ENCODE measurements around the gene PDGFC. TPM values are rescaled to one million over a fixed set of nuclear protein-coding genes. Genes with fewer than 3 reads are reported as not detected.

Gene PDGFC
- total RNA-seq, 1 experiment from 2014 or later: 5.3 TPM

GRCh38 chr4:156972379-156973015 lies 898 bp upstream of the PDGFC start:
- TF ChIP-seq CREM (CRISPR knock-in tag; IDR thresholded peaks at IDR 0.05) (no peak), ZNF396 (CRISPR knock-in tag; IDR thresholded peaks at IDR 0.05; ENCODE audit: borderline replicate concordance) (no peak), CREB1 (CRISPR knock-in tag; IDR thresholded peaks at IDR 0.05) (no peak), MLX (CRISPR knock-in tag; IDR thresholded peaks at IDR 0.05) (no peak), ZNF671 (CRISPR knock-in tag; IDR thresholded peaks at IDR 0.05) (no peak), TP53 (CRISPR knock-in tag; IDR thresholded peaks at IDR 0.05) (no peak), NR3C1 (CRISPR knock-in tag; conservative IDR thresholded peaks at IDR 0.05; ENCODE audit: low read depth) (no peak)
- ATAC-seq: no peak
- Mint-ChIP-seq H3K9me3 (no peaks in the 10 kb centered on the region), H3K4me1 (peaks cover 33% of the 10 kb centered on the region), H3K36me3 (no peaks in the 10 kb centered on the region), H3K4me3 (peak overlapping the region; percentile 70), H3K27me3 (ENCODE audit: low read depth) (peaks cover 22% of the 10 kb centered on the region), H3K27ac (no peak overlapping the region)
- ChIA-PET POLR2A (no interaction called here), CTCF (interaction anchor here (0.6 to 1.8 kb wide), 5 partner anchors 73 to 498 kb away, joined by 3 to 5 read pairs (median 4); no protein-coding TSS in a partner anchor)
- no peak for DNase-seq (ENCODE audit: low spot score)

GRCh38 chr4:156971165-156971675 lies 379 bp downstream of the PDGFC start:
- Mint-ChIP-seq H3K36me3 (no peaks in the 10 kb centered on the region), H3K27ac (no peak overlapping the region), H3K4me1 (peaks cover 33% of the 10 kb centered on the region), H3K9me3 (no peaks in the 10 kb centered on the region), H3K27me3 (ENCODE audit: low read depth) (peaks cover 22% of the 10 kb centered on the region), H3K4me3 (peak overlapping the region; percentile 81)
- DNase-seq (ENCODE audit: low spot score) (peak; percentile 41), ATAC-seq (peak; percentile 6)
- ChIA-PET POLR2A (no interaction called here), CTCF (interaction anchor here (0.6 to 2.6 kb wide), 5 partner anchors 47 to 233 kb away, joined by 3 to 10 read pairs (median 3); no protein-coding TSS in a partner anchor)
- TF ChIP-seq TEAD1 (CRISPR knock-in tag; IDR thresholded peaks at IDR 0.05): no peak
- no peak for TF ChIP-seq ATF6 (CRISPR knock-in tag; IDR thresholded peaks at IDR 0.05)

GRCh38 chr4:156970501-156971164 lies 966 bp downstream of the PDGFC start:
- H3K27ac Mint-ChIP-seq: peak overlapping the region; percentile 44
- TF ChIP-seq MYBL2 (CRISPR knock-in tag; IDR thresholded peaks at IDR 0.05) (no peak), CREM (CRISPR knock-in tag; IDR thresholded peaks at IDR 0.05) (0 out of 2 replicates have a peak, but pooled peaks have one; percentile 27)
- peaks cover 33% of the 10 kb centered on the region for H3K4me1 Mint-ChIP-seq
- H3K27me3 Mint-ChIP-seq (ENCODE audit: low read depth): peaks cover 22% of the 10 kb centered on the region
- no peaks in the 10 kb centered on the region for H3K9me3 Mint-ChIP-seq
- ChIA-PET CTCF (interaction anchor here (0.6 to 2.6 kb wide), 6 partner anchors 46 to 495 kb away, joined by 3 to 10 read pairs (median 3); no protein-coding TSS in a partner anchor), POLR2A (interaction anchor here (0.6 kb wide), 1 partner anchor 174 kb away, joined by 5 read pairs; no protein-coding TSS in a partner anchor)
- H3K36me3 Mint-ChIP-seq: no peaks in the 10 kb centered on the region
- ATAC-seq: peak; percentile 57
- peak overlapping the region; percentile 81 for H3K4me3 Mint-ChIP-seq
- DNase-seq (ENCODE audit: low spot score): peak; percentile 63

- H3K36me3 Mint-ChIP-seq: no peaks in the 10 kb centered on the region
- no peak for DNase-seq (ENCODE audit: low spot score)
- H3K4me3 Mint-ChIP-seq: peak overlapping the region; percentile 81
- H3K4me1 Mint-ChIP-seq: peaks cover 33% of the 10 kb centered on the region
- peaks cover 22% of the 10 kb centered on the region for H3K27me3 Mint-ChIP-seq (ENCODE audit: low read depth)
- ChIA-PET POLR2A (interaction anchor here (0.6 kb wide), 1 partner anchor 173 kb away, joined by 5 read pairs; no protein-coding TSS in a partner anchor), CTCF (interaction anchor here (1.3 to 2.6 kb wide), 2 partner anchors 75 to 495 kb away, joined by 3 to 10 read pairs; no protein-coding TSS in a partner anchor)
- H3K27ac Mint-ChIP-seq: no peak overlapping the region
- ATAC-seq: no peak
- no peaks in the 10 kb centered on the region for H3K9me3 Mint-ChIP-seq
- TF ChIP-seq SMAD3 (CRISPR knock-in tag; IDR thresholded peaks at IDR 0.05; ENCODE audit: borderline replicate concordance) (no peak), ATF1 (CRISPR knock-in tag; IDR thresholded peaks at IDR 0.05) (no peak), EMX1 (CRISPR knock-in tag; IDR thresholded peaks at IDR 0.05) (no peak), HMGXB4 (CRISPR knock-in tag; IDR thresholded peaks at IDR 0.05) (no peak), E2F1 (CRISPR knock-in tag; IDR thresholded peaks at IDR 0.05) (no peak), SOX15 (CRISPR knock-in tag; IDR thresholded peaks at IDR 0.05) (no peak), NR1H2 (CRISPR knock-in tag; IDR thresholded peaks at IDR 0.05) (no peak), GTF2I (CRISPR knock-in tag; conservative IDR thresholded peaks at IDR 0.05) (no peak)
Measured at GRCh38 chr4:156969911-156970310, 1.7 kb downstream of the PDGFC start.

Data from WTC11 (cell line).